ENCODE measurements around the gene MMP28. TPM values are rescaled to one million over a fixed set of nuclear protein-coding genes. Genes with fewer than 3 reads are reported as not detected.

The MMP28 gene
- total and polyA plus RNA-seq, 12 donors, result 0.67 to 11.1 (median 4.6) TPM

DNA sequence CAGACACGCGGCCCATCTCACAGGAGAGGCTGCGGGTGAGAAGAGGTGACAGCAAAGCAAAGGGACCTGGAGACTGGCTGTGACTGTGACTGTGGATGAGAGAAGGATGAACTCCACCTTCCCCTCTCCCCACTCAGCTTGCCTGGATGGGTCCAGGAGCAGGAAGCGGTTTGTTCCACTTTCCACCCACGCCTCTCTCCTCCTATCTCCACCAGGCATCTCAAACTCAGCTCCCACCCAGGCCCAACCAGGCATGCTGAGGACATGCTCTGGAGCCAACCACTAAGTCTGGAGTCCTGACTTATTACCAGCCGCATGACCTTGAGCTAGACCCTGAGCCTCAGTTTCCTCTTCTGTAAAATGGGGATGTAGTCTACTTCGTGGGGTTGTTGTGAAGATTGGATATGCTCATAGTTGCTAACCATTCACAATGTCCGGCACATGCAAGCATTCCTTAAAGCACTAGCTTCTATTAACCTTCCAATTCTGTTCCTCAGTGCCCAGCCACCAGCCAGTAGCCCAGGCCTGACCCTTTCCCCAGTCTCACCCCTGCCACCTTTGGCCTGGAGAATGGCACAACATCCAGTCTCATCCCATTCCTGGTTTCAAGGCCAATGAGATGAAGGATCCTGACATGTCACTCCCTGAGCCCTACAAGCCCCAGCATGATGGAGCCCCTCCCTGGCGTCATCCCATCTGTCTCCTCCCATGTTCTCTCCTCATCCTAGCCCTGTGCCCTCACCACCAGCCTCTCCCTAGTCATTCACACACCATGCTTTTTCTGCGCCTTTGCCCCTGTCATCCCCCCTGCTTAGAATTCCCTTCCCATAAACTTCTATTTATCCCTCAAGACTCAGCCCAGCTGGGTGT is 44.7 kb downstream of the MMP28 start:
- no peaks in the 10 kb centered on the region for H3K4me1 ChIP-seq (replicated peaks in 1 of 2)
- H3K27ac ChIP-seq, result no peak overlapping the region
- H3K36me3 ChIP-seq (replicated peaks in 1 of 2), result no peaks in the 10 kb centered on the region
- intact Hi-C loops (cut with DNase I), result no loop called here
- WGBS, 4 donors, result 75 to 78% (median 76%) methylated on average over 9 to 10 of the region's 10 CpGs
- TF ChIP-seq, protein P1, sequence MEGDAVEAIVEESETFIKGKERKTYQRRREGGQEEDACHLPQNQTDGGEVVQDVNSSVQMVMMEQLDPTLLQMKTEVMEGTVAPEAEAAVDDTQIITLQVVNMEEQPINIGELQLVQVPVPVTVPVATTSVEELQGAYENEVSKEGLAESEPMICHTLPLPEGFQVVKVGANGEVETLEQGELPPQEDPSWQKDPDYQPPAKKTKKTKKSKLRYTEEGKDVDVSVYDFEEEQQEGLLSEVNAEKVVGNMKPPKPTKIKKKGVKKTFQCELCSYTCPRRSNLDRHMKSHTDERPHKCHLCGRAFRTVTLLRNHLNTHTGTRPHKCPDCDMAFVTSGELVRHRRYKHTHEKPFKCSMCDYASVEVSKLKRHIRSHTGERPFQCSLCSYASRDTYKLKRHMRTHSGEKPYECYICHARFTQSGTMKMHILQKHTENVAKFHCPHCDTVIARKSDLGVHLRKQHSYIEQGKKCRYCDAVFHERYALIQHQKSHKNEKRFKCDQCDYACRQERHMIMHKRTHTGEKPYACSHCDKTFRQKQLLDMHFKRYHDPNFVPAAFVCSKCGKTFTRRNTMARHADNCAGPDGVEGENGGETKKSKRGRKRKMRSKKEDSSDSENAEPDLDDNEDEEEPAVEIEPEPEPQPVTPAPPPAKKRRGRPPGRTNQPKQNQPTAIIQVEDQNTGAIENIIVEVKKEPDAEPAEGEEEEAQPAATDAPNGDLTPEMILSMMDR (IDR thresholded peaks at IDR 0.05), result no peak
- TF ChIP-seq POLR2A (IDR thresholded peaks at IDR 0.05), result no peak
- no peak for DNase-seq
- no peaks in the 10 kb centered on the region for H3K9me3 ChIP-seq (replicated peaks in 1 of 3)
- no peak overlapping the region for H3K4me3 ChIP-seq
- H3K27me3 ChIP-seq, result peaks cover 26% of the 10 kb centered on the region

DNA sequence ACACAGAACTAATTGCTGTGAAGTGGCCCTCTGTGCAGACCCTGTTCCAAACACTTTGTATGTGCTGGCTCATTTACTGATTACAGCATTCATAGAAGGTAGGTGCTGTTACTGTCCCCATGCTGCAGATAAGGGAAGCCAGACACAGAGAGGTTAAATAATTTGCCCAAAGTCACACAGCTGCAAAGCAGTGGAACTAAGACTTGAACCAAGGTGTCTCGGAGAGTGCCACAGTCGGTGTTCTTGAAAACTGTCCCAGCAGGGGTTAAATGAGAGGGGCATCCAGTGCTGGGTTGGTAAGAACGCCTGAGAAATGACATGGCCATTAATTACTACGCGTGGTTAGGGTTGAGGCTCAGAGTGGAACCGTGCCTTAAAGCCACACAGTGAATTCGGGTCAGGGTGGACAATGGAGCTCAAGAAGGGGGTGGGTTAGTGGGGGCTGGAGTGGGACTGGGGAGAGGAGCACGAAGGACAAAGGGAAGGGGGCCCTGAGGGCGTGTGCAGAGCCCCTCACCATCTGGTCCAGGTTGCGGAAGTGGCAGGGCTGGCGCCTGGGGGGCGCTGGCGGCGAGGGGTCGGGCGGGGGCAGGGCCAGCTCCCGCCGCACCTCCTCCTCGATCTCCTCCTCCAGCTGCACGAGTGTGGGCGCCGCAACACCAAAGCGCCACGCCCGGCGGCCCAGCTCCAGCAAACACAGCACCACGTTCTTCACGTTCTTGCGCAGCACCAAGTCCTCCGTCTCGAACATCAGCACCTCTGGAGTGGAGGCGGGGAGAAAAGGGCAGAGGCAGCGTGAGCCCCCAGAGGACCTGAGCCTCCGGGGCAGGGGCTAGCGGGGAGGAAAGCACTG is 45.7 kb downstream of the MMP28 start:
- intact Hi-C loops (cut with DNase I), result loop anchor here (5.0 to 10.0 kb wide), 3 partner anchors 137 to 585 kb away; no protein-coding TSS in a partner anchor
- no peak overlapping the region for H3K27ac ChIP-seq
- 7 to 21% (median 13%) methylated on average over 11 to 35 of the region's 35 CpGs for WGBS, 4 donors

DNA sequence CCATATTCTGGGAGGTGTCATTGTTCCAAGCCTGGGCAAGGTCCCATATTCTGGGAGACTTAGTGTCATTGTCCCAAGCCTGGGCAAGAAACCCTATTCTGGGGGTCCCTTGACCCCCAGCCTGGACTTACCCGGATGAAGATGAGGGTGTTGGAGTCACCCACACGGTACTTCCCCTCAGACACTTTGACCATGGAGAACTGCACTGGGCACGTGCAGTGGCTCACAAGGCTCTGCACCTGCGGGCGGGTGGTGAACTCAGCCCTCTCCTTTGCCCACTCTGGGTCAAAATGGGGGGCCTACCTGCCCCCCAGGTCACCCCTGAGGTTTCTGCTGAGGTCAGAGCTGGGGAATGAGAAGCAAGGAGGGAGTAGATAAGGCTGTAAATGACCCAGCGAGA is 46.5 kb downstream of the MMP28 start:
- peaks cover 26% of the 10 kb centered on the region for H3K27me3 ChIP-seq

More for the DNA sequence above, 45.7 kb downstream of the MMP28 start:
- Histone ChIP-seq H3K4me1 (replicated peaks in 1 of 2) (no peaks in the 10 kb centered on the region), H3K36me3 (replicated peaks in 1 of 2) (no peaks in the 10 kb centered on the region), H3K4me3 (no peak overlapping the region), H3K27me3 (peaks cover 26% of the 10 kb centered on the region), H3K9me3 (replicated peaks in 1 of 3) (no peaks in the 10 kb centered on the region)
- TF ChIP-seq POLR2A (IDR thresholded peaks at IDR 0.05), result no peak
- TF ChIP-seq, protein P1 (IDR thresholded peaks at IDR 0.05), result no peak
- no peak for DNase-seq

More for the DNA sequence above, 46.5 kb downstream of the MMP28 start:
- Histone ChIP-seq H3K4me1 (replicated peaks in 1 of 2) (no peaks in the 10 kb centered on the region), H3K27ac (no peak overlapping the region), H3K9me3 (replicated peaks in 1 of 3) (no peaks in the 10 kb centered on the region), H3K4me3 (no peak overlapping the region), H3K36me3 (replicated peaks in 1 of 2) (no peaks in the 10 kb centered on the region)
- 64 to 95% (median 80%) methylated on average over 2 to 6 of the region's 6 CpGs for WGBS, 4 donors
- intact Hi-C loops (cut with DNase I), result loop anchor here (5.0 to 10.0 kb wide), 3 partner anchors 137 to 584 kb away; no protein-coding TSS in a partner anchor
- TF ChIP-seq POLR2A (IDR thresholded peaks at IDR 0.05), result no peak
- TF ChIP-seq, protein P1 (IDR thresholded peaks at IDR 0.05), result no peak
- no peak for DNase-seq
